Fibroblast of mammary gland (primary cell): ENCODE measurements around the gene TMEM144.

ENCODE experiments used
- DNase-seq: peaks from one replicate; pipeline ENCODE4 v3.0.0-alpha.2; 2010; ENCODE audit warnings: low read depth
- H3K4me3 ChIP-seq: 2 replicates; pipeline ENCODE4 v1.5.1; 2011; ENCODE audit warnings: low read depth, mild to moderate bottlenecking, low read length, moderate library complexity; ENCODE audit not compliant: control insufficient read depth
- TF ChIP-seq, protein P1 (sequence below): conservative IDR thresholded peaks from 2 replicates; pipeline ENCODE4 v1.5.1; 2011; ENCODE audit warnings: low read depth, low read length, inconsistent platforms; ENCODE audit not compliant: control insufficient read depth, insufficient read depth

Gene TMEM144

DNA sequence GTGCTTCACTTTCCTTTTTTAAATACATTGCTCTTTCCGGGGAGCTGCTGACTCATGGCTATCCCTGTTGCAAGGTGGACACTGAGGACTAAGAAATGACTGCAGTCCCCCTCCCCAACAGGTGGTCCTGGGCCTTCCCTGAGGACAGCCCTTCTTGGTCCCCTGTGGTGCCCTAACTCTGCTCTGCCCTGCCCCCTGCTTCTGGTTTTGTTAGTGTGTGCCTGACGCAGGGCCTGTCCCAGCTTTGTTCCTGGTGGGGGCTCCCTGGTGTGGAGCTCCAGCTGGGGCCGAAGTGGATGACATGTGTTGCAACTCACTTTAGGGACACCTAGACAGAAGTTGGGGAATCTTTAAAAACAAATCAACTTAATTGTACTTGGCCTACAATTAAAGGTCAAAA is 81.9 kb downstream of the TMEM144 start:
- H3K4me3 ChIP-seq: no peak overlapping the region
- TF ChIP-seq, protein P1, sequence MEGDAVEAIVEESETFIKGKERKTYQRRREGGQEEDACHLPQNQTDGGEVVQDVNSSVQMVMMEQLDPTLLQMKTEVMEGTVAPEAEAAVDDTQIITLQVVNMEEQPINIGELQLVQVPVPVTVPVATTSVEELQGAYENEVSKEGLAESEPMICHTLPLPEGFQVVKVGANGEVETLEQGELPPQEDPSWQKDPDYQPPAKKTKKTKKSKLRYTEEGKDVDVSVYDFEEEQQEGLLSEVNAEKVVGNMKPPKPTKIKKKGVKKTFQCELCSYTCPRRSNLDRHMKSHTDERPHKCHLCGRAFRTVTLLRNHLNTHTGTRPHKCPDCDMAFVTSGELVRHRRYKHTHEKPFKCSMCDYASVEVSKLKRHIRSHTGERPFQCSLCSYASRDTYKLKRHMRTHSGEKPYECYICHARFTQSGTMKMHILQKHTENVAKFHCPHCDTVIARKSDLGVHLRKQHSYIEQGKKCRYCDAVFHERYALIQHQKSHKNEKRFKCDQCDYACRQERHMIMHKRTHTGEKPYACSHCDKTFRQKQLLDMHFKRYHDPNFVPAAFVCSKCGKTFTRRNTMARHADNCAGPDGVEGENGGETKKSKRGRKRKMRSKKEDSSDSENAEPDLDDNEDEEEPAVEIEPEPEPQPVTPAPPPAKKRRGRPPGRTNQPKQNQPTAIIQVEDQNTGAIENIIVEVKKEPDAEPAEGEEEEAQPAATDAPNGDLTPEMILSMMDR: no peak
- DNase-seq: no peak

DNA sequence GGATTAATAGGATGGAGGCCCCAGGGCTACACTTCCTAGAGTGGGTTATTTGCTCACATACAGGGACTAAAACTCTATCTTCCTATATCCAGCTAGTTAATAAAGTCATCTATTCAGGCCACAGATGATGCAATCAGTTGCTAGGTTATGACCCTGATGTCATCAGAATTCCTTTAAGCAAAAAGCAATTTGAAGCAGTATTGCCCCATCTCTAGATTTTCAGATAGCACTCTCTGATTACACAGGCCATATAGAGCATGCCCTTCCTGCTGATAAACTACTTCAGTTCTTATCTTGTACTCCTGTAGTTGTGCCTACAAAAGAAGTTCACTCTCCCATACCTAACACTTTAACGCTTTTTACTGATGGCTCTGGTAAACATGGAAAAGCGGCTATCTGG is 84.8 kb downstream of the TMEM144 start:
- no peak overlapping the region for H3K4me3 ChIP-seq
- TF ChIP-seq, protein P1: no peak
- peak; percentile 21 for DNase-seq

DNA sequence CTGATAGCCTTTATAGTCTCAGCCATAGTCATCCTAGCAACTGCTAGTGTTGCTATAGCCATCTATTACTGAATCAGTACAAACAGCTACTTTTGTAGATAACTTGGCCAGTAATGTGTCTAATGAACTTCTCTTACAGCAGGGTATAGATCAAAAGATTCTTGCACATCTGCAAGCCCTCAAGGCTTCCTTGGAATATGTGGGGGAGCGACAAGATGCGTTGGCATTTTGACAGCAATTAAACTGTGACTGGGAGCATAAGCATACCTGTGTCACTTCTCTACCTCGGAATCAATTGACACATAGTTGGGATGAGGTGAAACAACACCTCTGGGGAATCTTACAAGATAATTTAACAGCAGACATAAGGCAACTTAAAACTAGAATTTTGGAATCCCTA is 87.6 kb downstream of the TMEM144 start:
- TF ChIP-seq, protein P1: no peak
- no peak for DNase-seq
- H3K4me3 ChIP-seq: no peak overlapping the region

DNA sequence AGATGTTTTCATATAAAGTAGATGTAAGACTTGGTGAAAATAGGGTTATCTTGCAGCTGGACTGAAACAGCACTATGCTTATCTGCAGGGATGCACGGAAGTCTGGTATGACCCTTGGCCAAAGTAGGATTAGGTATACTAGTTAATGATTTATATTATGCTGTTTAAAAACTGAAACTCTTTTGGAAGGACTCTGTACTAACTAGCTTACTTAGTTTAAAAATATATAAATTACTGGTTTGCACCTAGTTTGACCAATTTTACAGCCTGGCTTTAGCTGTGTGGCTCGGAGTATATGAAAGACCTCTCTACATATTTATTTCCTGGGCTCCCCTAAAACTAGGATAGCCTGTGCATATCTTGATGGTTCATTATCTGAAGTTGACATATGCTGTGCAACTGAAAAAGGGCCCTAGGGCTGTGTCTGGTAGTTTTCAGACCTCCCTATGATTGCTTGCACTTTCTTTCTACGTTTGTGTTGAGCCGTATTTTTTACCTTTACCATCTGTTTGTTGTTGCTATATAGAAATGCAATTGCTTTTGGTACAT is 89.2 kb downstream of the TMEM144 start:
- no peak for DNase-seq
- TF ChIP-seq, protein P1: no peak
- no peak overlapping the region for H3K4me3 ChIP-seq

DNA sequence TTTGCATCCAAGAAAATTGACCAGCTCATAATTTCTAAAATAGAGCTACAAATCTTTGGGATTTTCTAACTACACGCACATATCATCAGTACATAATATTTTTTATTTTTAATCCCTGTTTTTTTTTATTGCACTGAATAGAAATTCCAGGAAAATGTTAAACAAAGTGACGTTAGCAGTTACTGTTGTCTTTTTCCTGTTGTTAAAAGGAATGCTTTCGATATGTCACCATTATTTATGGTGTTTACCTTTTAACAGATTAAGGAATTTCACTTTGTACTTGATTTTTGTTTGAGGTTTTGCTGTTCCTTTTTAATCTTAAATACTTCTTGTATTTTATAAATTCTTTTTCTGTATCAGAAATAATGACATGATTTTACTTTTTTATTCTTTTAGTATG is 89.7 kb downstream of the TMEM144 start:
- H3K4me3 ChIP-seq: no peak overlapping the region
- TF ChIP-seq, protein P1: no peak
- no peak for DNase-seq

DNA sequence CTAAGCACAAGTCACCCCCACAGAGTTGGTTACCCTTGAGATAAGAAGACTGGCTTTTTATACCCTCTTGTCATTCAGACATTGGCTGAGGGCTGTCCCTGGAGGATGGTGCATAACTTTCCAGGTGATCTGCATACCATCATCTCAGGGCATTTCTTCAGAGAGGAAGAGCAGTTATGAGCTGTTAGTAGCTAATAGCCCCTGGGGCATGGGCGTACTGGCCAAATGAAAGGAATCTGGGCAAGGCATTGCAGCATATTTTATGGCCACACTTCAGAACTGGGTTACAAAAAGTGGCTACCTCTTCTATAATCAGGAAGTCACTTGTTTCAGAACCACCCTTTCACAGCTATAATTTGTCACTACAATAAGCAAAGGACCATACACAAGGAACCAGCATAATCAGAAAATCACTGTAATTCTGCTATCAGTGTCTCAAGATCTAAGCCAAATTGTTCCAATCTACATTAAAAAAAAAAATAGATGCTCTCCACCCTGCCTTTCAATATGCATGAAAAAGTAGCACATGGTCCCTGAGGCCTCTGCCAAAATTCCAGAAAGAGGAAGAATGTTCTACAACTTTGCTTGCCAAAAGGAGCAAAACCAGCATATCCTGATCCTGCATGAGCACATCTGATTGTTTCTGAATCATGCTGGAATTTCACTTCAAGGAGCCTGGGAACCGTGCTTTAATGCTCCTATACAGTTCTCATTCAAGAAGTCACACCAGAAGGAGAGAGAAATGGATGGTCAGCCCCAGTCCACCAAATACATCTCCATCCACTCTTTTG is 92.0 kb downstream of the TMEM144 start:
- H3K4me3 ChIP-seq: no peak overlapping the region
- peak; percentile 88 for DNase-seq

More for the DNA sequence above, 92.0 kb downstream of the TMEM144 start:
- TF ChIP-seq, protein P1: no peak
